SK-N-SH treated with all-trans-retinoic acid at 6 μM for 48 hours (cell line): Measurements from ENCODE around the gene UGT1A3.

Experiments
- ARNTL ChIP-seq: fragments of 450-650 bp; formaldehyde crosslinking; IDR thresholded peaks from 2 replicates; pipeline ENCODE4 v1.5.0; 2020; ENCODE audit warnings: low read depth, mild to moderate bottlenecking, moderate library complexity, borderline replicate concordance
- GLIS3 ChIP-seq: fragments of 250-450 bp; sonication (Bioruptor Pico); IDR thresholded peaks from 2 replicates; pipeline ENCODE4 v1.5.0; 2020; ENCODE audit warnings: mild to moderate bottlenecking, moderate library complexity
- ISL1 ChIP-seq: fragments of 250-450 bp; sonication (Bioruptor Pico); IDR thresholded peaks from 2 replicates; pipeline ENCODE4 v2.1.2; 2022; ENCODE audit warnings: mild to moderate bottlenecking, moderate library complexity
- RARB ChIP-seq: fragments of 250-450 bp; sonication (Bioruptor Pico); IDR thresholded peaks from 2 replicates; pipeline ENCODE4 v1.8.0; 2021; ENCODE audit warnings: mild to moderate bottlenecking, moderate library complexity
- SNAI2 ChIP-seq: fragments of 250-450 bp; sonication (Bioruptor Pico); IDR thresholded peaks from 2 replicates; pipeline ENCODE4 v1.5.0; 2020; ENCODE audit warnings: mild to moderate bottlenecking, moderate library complexity
- TCF4 ChIP-seq: fragments of 250-450 bp; sonication (Bioruptor Pico); IDR thresholded peaks from 2 replicates; pipeline ENCODE4 v1.8.0; 2021; ENCODE audit warnings: mild to moderate bottlenecking, moderate library complexity, borderline replicate concordance
- ZFP3 ChIP-seq: fragments of 250-450 bp; sonication (Bioruptor Pico); IDR thresholded peaks from 2 replicates; pipeline ENCODE4 v1.5.0; 2020; ENCODE audit warnings: mild to moderate bottlenecking, moderate library complexity
- ZFP30 ChIP-seq: fragments of 450-650 bp; formaldehyde crosslinking; IDR thresholded peaks from 2 replicates; pipeline ENCODE4 v1.5.0; 2022; ENCODE audit warnings: mild to moderate bottlenecking, moderate library complexity
- TF ChIP-seq, protein P1 (sequence below): fragments of 250-450 bp; sonication (Bioruptor Pico); IDR thresholded peaks from 2 replicates; pipeline ENCODE4 v1.8.0; 2020; ENCODE audit warnings: mild to moderate bottlenecking, moderate library complexity, borderline replicate concordance
- TF ChIP-seq, protein P2 (sequence below): fragments of 250-450 bp; sonication (Bioruptor Pico); IDR thresholded peaks from 2 replicates; pipeline ENCODE4 v1.8.0; 2021; ENCODE audit warnings: low read depth, mild to moderate bottlenecking, moderate library complexity, borderline replicate concordance

- TF ChIP-seq, protein P1, sequence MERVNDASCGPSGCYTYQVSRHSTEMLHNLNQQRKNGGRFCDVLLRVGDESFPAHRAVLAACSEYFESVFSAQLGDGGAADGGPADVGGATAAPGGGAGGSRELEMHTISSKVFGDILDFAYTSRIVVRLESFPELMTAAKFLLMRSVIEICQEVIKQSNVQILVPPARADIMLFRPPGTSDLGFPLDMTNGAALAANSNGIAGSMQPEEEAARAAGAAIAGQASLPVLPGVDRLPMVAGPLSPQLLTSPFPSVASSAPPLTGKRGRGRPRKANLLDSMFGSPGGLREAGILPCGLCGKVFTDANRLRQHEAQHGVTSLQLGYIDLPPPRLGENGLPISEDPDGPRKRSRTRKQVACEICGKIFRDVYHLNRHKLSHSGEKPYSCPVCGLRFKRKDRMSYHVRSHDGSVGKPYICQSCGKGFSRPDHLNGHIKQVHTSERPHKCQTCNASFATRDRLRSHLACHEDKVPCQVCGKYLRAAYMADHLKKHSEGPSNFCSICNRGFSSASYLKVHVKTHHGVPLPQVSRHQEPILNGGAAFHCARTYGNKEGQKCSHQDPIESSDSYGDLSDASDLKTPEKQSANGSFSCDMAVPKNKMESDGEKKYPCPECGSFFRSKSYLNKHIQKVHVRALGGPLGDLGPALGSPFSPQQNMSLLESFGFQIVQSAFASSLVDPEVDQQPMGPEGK (CRISPR knock-in tag), result no peak
- TF ChIP-seq, protein P2, sequence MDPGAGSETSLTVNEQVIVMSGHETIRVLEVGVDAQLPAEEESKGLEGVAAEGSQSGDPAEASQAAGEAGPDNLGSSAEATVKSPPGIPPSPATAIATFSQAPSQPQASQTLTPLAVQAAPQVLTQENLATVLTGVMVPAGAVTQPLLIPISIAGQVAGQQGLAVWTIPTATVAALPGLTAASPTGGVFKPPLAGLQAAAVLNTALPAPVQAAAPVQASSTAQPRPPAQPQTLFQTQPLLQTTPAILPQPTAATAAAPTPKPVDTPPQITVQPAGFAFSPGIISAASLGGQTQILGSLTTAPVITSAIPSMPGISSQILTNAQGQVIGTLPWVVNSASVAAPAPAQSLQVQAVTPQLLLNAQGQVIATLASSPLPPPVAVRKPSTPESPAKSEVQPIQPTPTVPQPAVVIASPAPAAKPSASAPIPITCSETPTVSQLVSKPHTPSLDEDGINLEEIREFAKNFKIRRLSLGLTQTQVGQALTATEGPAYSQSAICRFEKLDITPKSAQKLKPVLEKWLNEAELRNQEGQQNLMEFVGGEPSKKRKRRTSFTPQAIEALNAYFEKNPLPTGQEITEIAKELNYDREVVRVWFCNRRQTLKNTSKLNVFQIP, result no peak
- TF ChIP-seq TCF4, result no peak
- no peak for TF ChIP-seq ZFP30
- TF ChIP-seq SNAI2 (CRISPR knock-in tag), result no peak
- TF ChIP-seq RARB, result no peak
- TF ChIP-seq ZFP3 (CRISPR knock-in tag), result no peak
- TF ChIP-seq ISL1 (CRISPR knock-in tag), result no peak
- TF ChIP-seq GLIS3 (CRISPR knock-in tag), result no peak
- TF ChIP-seq ARNTL (CRISPR knock-in tag), result no peak
Observed at GRCh38 chr2:233796254-233796653, 67.4 kb downstream of the UGT1A3 start.
